ENCODE results near the gene FADS2.
A peak's percentile ranks its signal among the peaks of the same experiment; 100 is the strongest.

DNA sequence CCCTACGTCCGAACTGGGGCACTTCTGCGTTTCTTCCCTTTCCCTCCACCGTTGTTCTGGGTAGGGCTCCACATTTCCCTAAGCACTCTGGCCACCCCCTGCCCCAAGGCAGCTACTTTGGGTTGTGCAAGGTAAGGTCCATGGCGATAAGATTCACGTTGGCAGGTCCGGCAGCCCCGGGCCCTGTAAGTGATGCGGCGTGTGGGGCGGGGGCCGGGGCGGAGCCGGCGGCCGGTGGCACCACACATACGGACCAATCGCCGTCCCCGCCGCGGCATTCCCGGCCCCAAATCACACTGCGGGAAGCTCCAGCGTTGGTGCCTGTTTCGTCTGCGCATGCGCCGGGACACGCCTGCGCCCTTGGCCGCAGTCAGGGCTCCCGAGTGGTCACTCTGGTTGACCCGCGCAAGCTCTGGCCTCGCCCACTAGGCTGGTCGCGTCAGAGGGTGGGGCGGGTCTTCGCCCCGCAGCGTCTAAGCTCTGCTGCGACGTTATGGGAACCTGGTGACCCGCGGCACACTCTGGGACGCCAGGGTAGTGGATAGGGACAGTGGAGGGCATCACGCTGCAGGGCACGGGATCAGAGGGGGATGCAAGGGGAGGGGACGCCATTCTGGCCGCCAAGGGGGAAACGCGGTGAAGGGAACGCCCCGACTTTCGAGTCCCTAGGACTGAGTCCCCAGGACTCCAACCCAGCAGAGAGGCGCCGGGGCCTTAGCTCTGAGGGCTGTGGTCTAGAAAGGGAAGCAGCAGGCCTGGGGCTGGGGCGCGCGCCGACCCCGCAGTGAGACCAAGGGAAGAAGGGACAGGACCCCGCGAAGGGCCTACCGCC, 12.9 kb upstream of the FADS2 start:
- TF ChIP-seq, protein P1, sequence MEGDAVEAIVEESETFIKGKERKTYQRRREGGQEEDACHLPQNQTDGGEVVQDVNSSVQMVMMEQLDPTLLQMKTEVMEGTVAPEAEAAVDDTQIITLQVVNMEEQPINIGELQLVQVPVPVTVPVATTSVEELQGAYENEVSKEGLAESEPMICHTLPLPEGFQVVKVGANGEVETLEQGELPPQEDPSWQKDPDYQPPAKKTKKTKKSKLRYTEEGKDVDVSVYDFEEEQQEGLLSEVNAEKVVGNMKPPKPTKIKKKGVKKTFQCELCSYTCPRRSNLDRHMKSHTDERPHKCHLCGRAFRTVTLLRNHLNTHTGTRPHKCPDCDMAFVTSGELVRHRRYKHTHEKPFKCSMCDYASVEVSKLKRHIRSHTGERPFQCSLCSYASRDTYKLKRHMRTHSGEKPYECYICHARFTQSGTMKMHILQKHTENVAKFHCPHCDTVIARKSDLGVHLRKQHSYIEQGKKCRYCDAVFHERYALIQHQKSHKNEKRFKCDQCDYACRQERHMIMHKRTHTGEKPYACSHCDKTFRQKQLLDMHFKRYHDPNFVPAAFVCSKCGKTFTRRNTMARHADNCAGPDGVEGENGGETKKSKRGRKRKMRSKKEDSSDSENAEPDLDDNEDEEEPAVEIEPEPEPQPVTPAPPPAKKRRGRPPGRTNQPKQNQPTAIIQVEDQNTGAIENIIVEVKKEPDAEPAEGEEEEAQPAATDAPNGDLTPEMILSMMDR (IDR thresholded peaks at IDR 0.05), result no peak
- peak; percentile 87 to 94 for TF ChIP-seq POLR2A (IDR thresholded peaks at IDR 0.05)
- TF ChIP-seq POLR2AphosphoS5 (IDR thresholded peaks at IDR 0.05), result peak; percentile 98 to 99 (median 99)
- no peak for TF ChIP-seq EP300 (IDR thresholded peaks at IDR 0.05)
